ENCODE results near the gene VMP1.

Gene VMP1

GRCh38 chr17:59733697-59734096 is 26.2 kb downstream of the VMP1 start:
- Histone ChIP-seq H3K9ac (no peak overlapping the region), H3K36me3 (peaks cover 55 to 79% (median 67%) of the 10 kb centered on the region in 11 experiments), H3K27me3 (no peaks in the 10 kb centered on the region), H3K27ac (no peak overlapping the region), H3K4me3 (no peak overlapping the region), H4K20me1 (peaks cover 0 to 19% (median 3%) of the 10 kb centered on the region in 11 experiments; a peak in 6 of 22 replicates), H3K4me2 (no peak overlapping the region), H3K9me3 (replicated peaks in 1 of 11) (no peaks in the 10 kb centered on the region), H3K4me1 (peaks cover 0 to 34% (median 11%) of the 10 kb centered on the region in 10 experiments; a peak in 12 of 20 replicates)
- TF ChIP-seq Cebpa-rat (IDR thresholded peaks at IDR 0.05), result no peak

GRCh38 chr17:59734226-59734625 is 26.8 kb downstream of the VMP1 start:
- Histone ChIP-seq H3K36me3 (peaks cover 55 to 84% (median 72%) of the 10 kb centered on the region in 11 experiments), H3K4me2 (no peak overlapping the region), H3K9ac (no peak overlapping the region), H3K27me3 (no peaks in the 10 kb centered on the region), H3K27ac (no peak overlapping the region), H3K4me1 (peaks cover 0 to 29% (median 7%) of the 10 kb centered on the region in 10 experiments; a peak in 12 of 20 replicates), H4K20me1 (peaks cover 0 to 19% (median 3%) of the 10 kb centered on the region in 11 experiments; a peak in 6 of 22 replicates), H3K4me3 (no peak overlapping the region), H3K9me3 (replicated peaks in 1 of 11) (no peaks in the 10 kb centered on the region)
- no peak for TF ChIP-seq Cebpa-rat (IDR thresholded peaks at IDR 0.05)

GRCh38 chr17:59737324-59737723 is 29.9 kb downstream of the VMP1 start:
- Histone ChIP-seq H3K9ac (no peak overlapping the region), H3K27me3 (no peaks in the 10 kb centered on the region), H3K4me3 (no peak overlapping the region), H3K4me2 (no peak overlapping the region), H4K20me1 (peaks cover 0 to 12% (median 0%) of the 10 kb centered on the region in 11 experiments; a peak in 4 of 22 replicates), H3K9me3 (replicated peaks in 1 of 11) (peaks cover 0 to 6% (median 0%) of the 10 kb centered on the region in 11 experiments; a peak in 6 of 22 replicates), H3K4me1 (peaks cover 0 to 3% (median 0%) of the 10 kb centered on the region in 10 experiments; a peak in 2 of 20 replicates), H3K36me3 (peaks cover 57 to 99% (median 84%) of the 10 kb centered on the region in 11 experiments), H3K27ac (no peak overlapping the region)
- TF ChIP-seq Cebpa-rat (IDR thresholded peaks at IDR 0.05), result no peak

- TF ChIP-seq Cebpa-rat (IDR thresholded peaks at IDR 0.05), result no peak
- Histone ChIP-seq H3K27me3 (no peaks in the 10 kb centered on the region), H3K4me2 (no peak overlapping the region), H3K27ac (no peak overlapping the region), H3K4me1 (peaks cover 0 to 11% (median 0%) of the 10 kb centered on the region in 10 experiments; a peak in 2 of 20 replicates), H4K20me1 (no peaks in the 10 kb centered on the region; a peak in 1 of 22 replicates), H3K36me3 (peaks cover 15 to 78% (median 49%) of the 10 kb centered on the region in 11 experiments), H3K4me3 (no peak overlapping the region), H3K9ac (no peak overlapping the region), H3K9me3 (replicated peaks in 1 of 11) (peaks cover 0 to 16% (median 9%) of the 10 kb centered on the region in 11 experiments; a peak in 13 of 22 replicates)
Observed at GRCh38 chr17:59743842-59744241, 36.4 kb downstream of the VMP1 start.

GRCh38 chr17:59745040-59745439 is 37.6 kb downstream of the VMP1 start:
- Histone ChIP-seq H3K36me3 (peaks cover 15 to 78% (median 42%) of the 10 kb centered on the region in 11 experiments), H3K4me1 (peaks cover 0 to 11% (median 0%) of the 10 kb centered on the region in 10 experiments; a peak in 2 of 20 replicates), H3K4me3 (no peak overlapping the region), H3K9me3 (replicated peaks in 1 of 11) (peaks cover 0 to 16% (median 9%) of the 10 kb centered on the region in 11 experiments; a peak in 13 of 22 replicates), H3K27me3 (no peaks in the 10 kb centered on the region), H3K27ac (no peak overlapping the region), H3K4me2 (no peak overlapping the region), H4K20me1 (no peaks in the 10 kb centered on the region; a peak in 1 of 22 replicates), H3K9ac (no peak overlapping the region)
- peak in 2 of 11 experiments; percentile 9 to 42; a peak in 1 of 22 replicates for TF ChIP-seq Cebpa-rat (IDR thresholded peaks at IDR 0.05)

GRCh38 chr17:59746849-59747445 is 39.5 kb downstream of the VMP1 start:
- H3K27ac ChIP-seq, result peak overlapping the region in 1 of 11 experiments; percentile 11; a peak in 1 of 22 replicates
- TF ChIP-seq Cebpa-rat (IDR thresholded peaks at IDR 0.05), result no peak

GRCh38 chr17:59748591-59748990 is 41.1 kb downstream of the VMP1 start:
- H4K20me1 ChIP-seq, result no peaks in the 10 kb centered on the region; a peak in 1 of 22 replicates
- H3K27me3 ChIP-seq, result no peaks in the 10 kb centered on the region
- no peaks in the 10 kb centered on the region; a peak in 1 of 22 replicates for H3K9me3 ChIP-seq (replicated peaks in 1 of 11)
- no peak overlapping the region for H3K27ac ChIP-seq
- no peak overlapping the region for H3K4me3 ChIP-seq
- peaks cover 3 to 48% (median 16%) of the 10 kb centered on the region in 11 experiments; a peak in 13 of 22 replicates for H3K36me3 ChIP-seq
- TF ChIP-seq Cebpa-rat (IDR thresholded peaks at IDR 0.05), result no peak
- no peak overlapping the region for H3K9ac ChIP-seq
- H3K4me1 ChIP-seq, result peaks cover 0 to 29% (median under 1%) of the 10 kb centered on the region in 10 experiments; a peak in 9 of 20 replicates
- H3K4me2 ChIP-seq, result no peak overlapping the region

More at GRCh38 chr17:59746849-59747445, 39.5 kb downstream of the VMP1 start:
- Histone ChIP-seq H3K36me3 (peaks cover 13 to 63% (median 29%) of the 10 kb centered on the region in 11 experiments), H3K27me3 (no peaks in the 10 kb centered on the region), H4K20me1 (no peaks in the 10 kb centered on the region; a peak in 1 of 22 replicates), H3K4me2 (no peak overlapping the region), H3K4me3 (no peak overlapping the region), H3K9me3 (replicated peaks in 1 of 11) (peaks cover 0 to 14% (median 9%) of the 10 kb centered on the region in 11 experiments; a peak in 13 of 22 replicates), H3K9ac (no peak overlapping the region), H3K4me1 (peaks cover 0 to 15% (median 0%) of the 10 kb centered on the region in 10 experiments; a peak in 6 of 20 replicates)

GRCh38 chr17:59751955-59752413 is 44.5 kb downstream of the VMP1 start:
- Histone ChIP-seq H3K4me3 (no peak overlapping the region), H3K9ac (peak overlapping the region in 2 of 11 experiments; percentile 57 to 76; a peak in 5 of 22 replicates), H3K4me1 (peaks cover 8 to 54% (median 16%) of the 10 kb centered on the region in 10 experiments; a peak in 18 of 20 replicates), H3K27me3 (no peaks in the 10 kb centered on the region), H3K4me2 (peak overlapping the region in 2 of 11 experiments; percentile 66 to 85; a peak in 5 of 22 replicates), H4K20me1 (no peaks in the 10 kb centered on the region; a peak in 1 of 22 replicates), H3K36me3 (peaks cover 7 to 56% (median 26%) of the 10 kb centered on the region in 11 experiments; a peak in 19 of 22 replicates), H3K9me3 (replicated peaks in 1 of 11) (no peaks in the 10 kb centered on the region), H3K27ac (peak overlapping the region in 1 of 11 experiments; percentile 79; a peak in 2 of 22 replicates)
- no peak for TF ChIP-seq Cebpa-rat (IDR thresholded peaks at IDR 0.05)

GRCh38 chr17:59752446-59752845 is 45.0 kb downstream of the VMP1 start:
- Histone ChIP-seq H3K4me2 (peak overlapping the region in 2 of 11 experiments; percentile 66 to 85; a peak in 5 of 22 replicates), H3K4me3 (no peak overlapping the region), H4K20me1 (no peaks in the 10 kb centered on the region), H3K9me3 (replicated peaks in 1 of 11) (no peaks in the 10 kb centered on the region), H3K9ac (peak overlapping the region in 2 of 11 experiments; percentile 57 to 76; a peak in 4 of 22 replicates), H3K27ac (peak overlapping the region in 1 of 11 experiments; percentile 79; a peak in 3 of 22 replicates), H3K36me3 (peaks cover 4 to 52% (median 23%) of the 10 kb centered on the region in 11 experiments; a peak in 19 of 22 replicates), H3K27me3 (no peaks in the 10 kb centered on the region), H3K4me1 (peaks cover 8 to 51% (median 16%) of the 10 kb centered on the region in 10 experiments; a peak in 18 of 20 replicates)
- TF ChIP-seq Cebpa-rat (IDR thresholded peaks at IDR 0.05), result no peak

Data from BLaER1 treated with 17β-estradiol and CSF1 and Interleukin-3, amounts not matched to agents 10 nM and 100 nM (cell line).